ENCODE measurements around the gene BGLAP.

Gene BGLAP

GRCh38 chr1:156226782-156227181, 15.2 kb upstream of the BGLAP start:
- no peak for DNase-seq (ENCODE audit: low read depth in 1 of 2, low spot score in 1 of 2)

- DNase-seq (ENCODE audit: low read depth in 1 of 2, low spot score in 1 of 2): no peak
Measured at GRCh38 chr1:156228501-156228900, 13.5 kb upstream of the BGLAP start.

- DNase-seq (ENCODE audit: low read depth in 1 of 2, low spot score in 1 of 2): no peak
Measured at GRCh38 chr1:156229809-156230472, 12.0 kb upstream of the BGLAP start.

GRCh38 chr1:156230473-156230837, 11.5 kb upstream of the BGLAP start:
- no peak for DNase-seq (ENCODE audit: low read depth in 1 of 2, low spot score in 1 of 2)

- DNase-seq (ENCODE audit: low read depth in 1 of 2, low spot score in 1 of 2): no peak
Measured at GRCh38 chr1:156232201-156232894, 9.6 kb upstream of the BGLAP start.

- no peak for DNase-seq (ENCODE audit: low read depth in 1 of 2, low spot score in 1 of 2)
Measured at GRCh38 chr1:156233426-156234127, 8.4 kb upstream of the BGLAP start.

GRCh38 chr1:156236164-156236563, 5.8 kb upstream of the BGLAP start:
- no peak for DNase-seq (ENCODE audit: low read depth in 1 of 2, low spot score in 1 of 2)

- DNase-seq (ENCODE audit: low read depth in 1 of 2, low spot score in 1 of 2): no peak
Measured at GRCh38 chr1:156238248-156238647, 3.7 kb upstream of the BGLAP start.

- DNase-seq (ENCODE audit: low read depth in 1 of 2, low spot score in 1 of 2): no peak
Measured at GRCh38 chr1:156241311-156241811, 623 bp upstream of the BGLAP start.

- DNase-seq (ENCODE audit: low read depth in 1 of 2, low spot score in 1 of 2): no peak
Measured at GRCh38 chr1:156242738-156243137, 754 bp downstream of the BGLAP start.

- DNase-seq (ENCODE audit: low read depth in 1 of 2, low spot score in 1 of 2): no peak
Measured at GRCh38 chr1:156244126-156244525, 2.1 kb downstream of the BGLAP start.

- no peak for DNase-seq (ENCODE audit: low read depth in 1 of 2, low spot score in 1 of 2)
Measured at GRCh38 chr1:156244712-156245111, 2.7 kb downstream of the BGLAP start.

GRCh38 chr1:156245451-156246232, 3.7 kb downstream of the BGLAP start:
- peak in 1 of 2 donors; percentile 20 for DNase-seq (ENCODE audit: low read depth in 1 of 2, low spot score in 1 of 2)

GRCh38 chr1:156246241-156246780, 4.3 kb downstream of the BGLAP start:
- DNase-seq (ENCODE audit: low read depth in 1 of 2, low spot score in 1 of 2): no peak

GRCh38 chr1:156246781-156247459, 4.9 kb downstream of the BGLAP start:
- no peak for DNase-seq (ENCODE audit: low read depth in 1 of 2, low spot score in 1 of 2)

GRCh38 chr1:156247460-156248322, 5.7 kb downstream of the BGLAP start, which contains the start of gene PAQR6:
Gene PAQR6 (minus strand): TSS chr1:156248056. CDS start chr1:156246731, 1,325 bp downstream.
- DNase-seq (ENCODE audit: low read depth in 1 of 2, low spot score in 1 of 2): no peak

- no peak for DNase-seq (ENCODE audit: low read depth in 1 of 2, low spot score in 1 of 2)
Measured at GRCh38 chr1:156248323-156248683, 6.3 kb downstream of the BGLAP start.

- no peak for DNase-seq (ENCODE audit: low read depth in 1 of 2, low spot score in 1 of 2)
Measured at GRCh38 chr1:156249593-156249992, 7.6 kb downstream of the BGLAP start.

GRCh38 chr1:156251527-156251926, 9.5 kb downstream of the BGLAP start:
- DNase-seq (ENCODE audit: low read depth in 1 of 2, low spot score in 1 of 2): no peak

Data from activated CD4-positive, alpha-beta T cell treated with anti-CD3 and anti-CD28 coated beads, Interleukin-2, amount 50 U/mL, for 24 hours (primary cell).